ENCODE results near the gene ALDH1A3. TPM values are rescaled to one million over a fixed set of nuclear protein-coding genes. Genes with fewer than 3 reads are reported as not detected.

Gene ALDH1A3
- total RNA-seq, 4 donors from 2014 or later, result 6.7 to 39.4 (median 17.9) TPM

DNA sequence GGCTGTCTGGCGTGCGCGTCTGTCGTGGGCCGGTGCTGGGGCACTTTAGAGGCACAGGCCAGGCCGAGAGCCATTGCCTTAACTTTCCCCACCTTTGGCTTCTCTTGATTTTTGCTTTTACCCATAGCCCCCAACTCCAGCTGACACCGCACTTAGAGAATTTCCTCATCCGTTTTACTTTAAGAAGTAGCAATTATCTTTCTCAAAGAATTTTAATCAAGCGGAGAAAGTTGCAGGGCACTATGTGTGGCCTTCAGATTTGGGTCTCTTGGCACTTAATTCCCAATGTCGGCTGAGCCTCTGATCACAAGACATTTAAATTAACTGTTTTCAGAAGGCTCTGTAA lies 1.2 kb downstream of the ALDH1A3 start:
- H3K27ac ChIP-seq, result peak overlapping the region in 3 of 4 donors; percentile 30 to 44 (median 42)
- no peaks in the 10 kb centered on the region for H3K36me3 ChIP-seq
- peaks cover 0 to 18% (median 10%) of the 10 kb centered on the region in 4 donors for H3K4me1 ChIP-seq
- peak overlapping the region in 3 of 4 donors; percentile 40 to 60 (median 50) for H3K4me3 ChIP-seq
- no peak for TF ChIP-seq EP300 (IDR thresholded peaks at IDR 0.05; ENCODE audit: low read depth)
- TF ChIP-seq, protein P1, sequence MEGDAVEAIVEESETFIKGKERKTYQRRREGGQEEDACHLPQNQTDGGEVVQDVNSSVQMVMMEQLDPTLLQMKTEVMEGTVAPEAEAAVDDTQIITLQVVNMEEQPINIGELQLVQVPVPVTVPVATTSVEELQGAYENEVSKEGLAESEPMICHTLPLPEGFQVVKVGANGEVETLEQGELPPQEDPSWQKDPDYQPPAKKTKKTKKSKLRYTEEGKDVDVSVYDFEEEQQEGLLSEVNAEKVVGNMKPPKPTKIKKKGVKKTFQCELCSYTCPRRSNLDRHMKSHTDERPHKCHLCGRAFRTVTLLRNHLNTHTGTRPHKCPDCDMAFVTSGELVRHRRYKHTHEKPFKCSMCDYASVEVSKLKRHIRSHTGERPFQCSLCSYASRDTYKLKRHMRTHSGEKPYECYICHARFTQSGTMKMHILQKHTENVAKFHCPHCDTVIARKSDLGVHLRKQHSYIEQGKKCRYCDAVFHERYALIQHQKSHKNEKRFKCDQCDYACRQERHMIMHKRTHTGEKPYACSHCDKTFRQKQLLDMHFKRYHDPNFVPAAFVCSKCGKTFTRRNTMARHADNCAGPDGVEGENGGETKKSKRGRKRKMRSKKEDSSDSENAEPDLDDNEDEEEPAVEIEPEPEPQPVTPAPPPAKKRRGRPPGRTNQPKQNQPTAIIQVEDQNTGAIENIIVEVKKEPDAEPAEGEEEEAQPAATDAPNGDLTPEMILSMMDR (IDR thresholded peaks at IDR 0.05), result no peak
- no peak for TF ChIP-seq POLR2AphosphoS5 (IDR thresholded peaks at IDR 0.05)
- WGBS, 2 donors (ENCODE audit: low coverage in 1 of 2), result 65 to 77% methylated on average over 3 to 10 of the region's 10 CpGs
- no peak for DNase-seq
- in situ Hi-C loops (cut with MboI; ENCODE audit: low pct_ligation_motif_present in 1 of 4, low pct_unique_long_range_greater_than_20kb in 1 of 4, low sequenced_read_pairs in 3 of 4) (no loop called here), intact Hi-C loops (cut with DNase I; ENCODE audit: low total_unique reads) (no loop called here)
- peaks cover 82% of the 10 kb centered on the region for H3K27me3 ChIP-seq
- no peaks in the 10 kb centered on the region for H3K9me3 ChIP-seq

DNA sequence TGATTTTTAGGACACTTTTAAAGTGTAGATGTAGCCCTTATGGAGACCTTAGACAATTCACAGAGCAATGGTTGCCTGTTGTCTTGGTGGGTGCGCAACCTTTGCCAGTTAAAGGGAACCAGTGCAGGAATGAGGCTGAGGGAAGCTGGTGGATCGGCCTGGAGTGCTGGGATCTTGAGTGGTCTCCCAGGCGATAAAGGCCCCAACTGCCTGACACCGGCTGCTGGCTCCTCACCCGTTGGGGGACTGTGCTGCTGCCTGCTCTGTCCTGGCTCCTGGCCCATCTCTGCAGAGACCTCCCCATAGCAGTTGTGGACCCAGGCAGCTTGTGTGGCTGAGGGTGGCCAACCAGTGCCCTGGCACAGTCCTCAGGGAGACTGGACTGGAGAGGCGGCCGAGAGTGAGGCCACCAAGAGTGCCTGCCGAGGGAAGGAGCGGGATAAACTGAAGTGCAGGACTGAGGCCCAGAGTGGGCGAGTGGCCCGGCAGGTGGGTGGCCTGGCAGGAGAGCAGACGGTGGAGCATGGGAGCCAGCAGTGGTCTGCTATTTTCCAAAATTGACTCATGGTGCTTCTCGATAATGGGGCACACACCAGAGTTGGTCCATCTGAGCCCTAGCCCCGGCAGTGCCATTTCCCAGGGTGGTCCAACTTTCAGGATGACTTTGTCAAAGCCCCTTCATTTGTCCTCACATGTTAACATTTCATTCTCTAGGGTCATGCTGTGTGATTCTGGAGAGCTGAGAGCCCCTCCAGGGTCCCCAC lies 2.1 kb downstream of the ALDH1A3 start:
- 90% methylated on average over 13 of the region's 14 CpGs; no CpG with 5 or more reads in 1 of the 2 donors for WGBS, 2 donors (ENCODE audit: low coverage in 1 of 2)
- in situ Hi-C loops (cut with MboI; ENCODE audit: low pct_ligation_motif_present in 1 of 4, low pct_unique_long_range_greater_than_20kb in 1 of 4, low sequenced_read_pairs in 3 of 4), result no loop called here
- DNase-seq, result no peak
- peaks cover 89% of the 10 kb centered on the region for H3K27me3 ChIP-seq
- intact Hi-C loops (cut with DNase I; ENCODE audit: low total_unique reads), result no loop called here
- H3K9me3 ChIP-seq, result no peaks in the 10 kb centered on the region
- H3K36me3 ChIP-seq, result no peaks in the 10 kb centered on the region
- H3K4me3 ChIP-seq, result no peak overlapping the region
- no peak for TF ChIP-seq POLR2AphosphoS5 (IDR thresholded peaks at IDR 0.05)
- no peak for TF ChIP-seq EP300 (IDR thresholded peaks at IDR 0.05; ENCODE audit: low read depth)
- TF ChIP-seq, protein P1 (IDR thresholded peaks at IDR 0.05), result no peak
- no peak for TF ChIP-seq POLR2A (IDR thresholded peaks at IDR 0.05)
- H3K4me1 ChIP-seq, result peaks cover 0 to 18% (median 10%) of the 10 kb centered on the region in 4 donors
- no peak overlapping the region for H3K27ac ChIP-seq

DNA sequence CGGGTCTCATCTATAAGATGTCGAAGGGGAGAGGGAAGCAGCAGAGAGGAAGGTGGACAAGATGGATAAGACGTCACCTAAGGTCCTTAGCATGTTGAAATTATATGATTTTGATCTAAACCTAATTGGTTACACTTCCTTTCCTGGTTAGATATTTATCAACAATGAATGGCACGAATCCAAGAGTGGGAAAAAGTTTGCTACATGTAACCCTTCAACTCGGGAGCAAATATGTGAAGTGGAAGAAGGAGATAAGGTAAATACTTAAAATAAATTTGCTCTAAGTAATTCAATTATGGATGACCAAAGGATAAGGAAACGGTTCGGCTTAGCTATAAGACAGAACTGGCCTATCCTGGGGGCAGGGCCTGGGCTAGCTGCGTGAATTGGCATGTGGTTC lies 5.5 kb downstream of the ALDH1A3 start:
- H3K27ac ChIP-seq, result no peak overlapping the region
- H3K4me1 ChIP-seq, result peaks cover 0 to 15% (median 8%) of the 10 kb centered on the region in 4 donors
- H3K27me3 ChIP-seq, result peaks cover 79% of the 10 kb centered on the region
- H3K9me3 ChIP-seq, result no peaks in the 10 kb centered on the region
- no peak for DNase-seq
- no peak for TF ChIP-seq POLR2AphosphoS5 (IDR thresholded peaks at IDR 0.05)
- TF ChIP-seq, protein P1 (IDR thresholded peaks at IDR 0.05), result no peak
- TF ChIP-seq POLR2A (IDR thresholded peaks at IDR 0.05), result no peak
- TF ChIP-seq EP300 (IDR thresholded peaks at IDR 0.05; ENCODE audit: low read depth), result no peak
- no peaks in the 10 kb centered on the region for H3K36me3 ChIP-seq
- in situ Hi-C loops (cut with MboI; ENCODE audit: low pct_ligation_motif_present in 1 of 4, low pct_unique_long_range_greater_than_20kb in 1 of 4, low sequenced_read_pairs in 3 of 4) (no loop called here), intact Hi-C loops (cut with DNase I; ENCODE audit: low total_unique reads) (no loop called here)
- H3K4me3 ChIP-seq, result no peak overlapping the region
- WGBS, 2 donors (ENCODE audit: low coverage in 1 of 2), result 64 to 68% methylated on average over 7 to 8 of the region's 8 CpGs

DNA sequence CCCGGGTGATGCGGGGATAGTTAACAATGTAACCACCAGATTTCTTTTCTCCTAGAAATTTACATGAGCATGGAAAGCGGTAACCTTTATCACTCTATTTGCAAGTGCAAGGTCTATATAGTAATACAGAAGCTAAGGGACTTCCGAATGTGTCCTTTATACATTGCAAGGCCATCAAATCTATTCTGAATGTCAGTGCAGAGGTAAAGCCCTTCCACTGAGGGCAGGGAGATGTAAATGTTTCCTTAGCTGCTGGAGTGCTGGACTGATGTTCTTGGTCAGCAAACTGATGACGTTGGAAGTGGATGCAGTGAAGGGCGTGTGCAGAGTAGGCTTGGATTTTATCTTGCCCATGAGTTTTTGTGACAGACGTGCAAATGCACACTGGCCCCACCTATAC lies 6.2 kb downstream of the ALDH1A3 start:
- H3K4me3 ChIP-seq, result no peak overlapping the region
- H3K27me3 ChIP-seq, result peaks cover 79% of the 10 kb centered on the region
- WGBS, 2 donors (ENCODE audit: low coverage in 1 of 2), result 85% methylated on average over 6 to 7 of the region's 7 CpGs
- no peak for DNase-seq
- in situ Hi-C loops (cut with MboI; ENCODE audit: low pct_ligation_motif_present in 1 of 4, low pct_unique_long_range_greater_than_20kb in 1 of 4, low sequenced_read_pairs in 3 of 4) (no loop called here), intact Hi-C loops (cut with DNase I; ENCODE audit: low total_unique reads) (no loop called here)
- peaks cover 0 to 11% (median 5%) of the 10 kb centered on the region in 4 donors for H3K4me1 ChIP-seq
- no peaks in the 10 kb centered on the region for H3K36me3 ChIP-seq
- TF ChIP-seq, protein P1 (IDR thresholded peaks at IDR 0.05), result no peak
- TF ChIP-seq EP300 (IDR thresholded peaks at IDR 0.05; ENCODE audit: low read depth), result no peak
- TF ChIP-seq POLR2AphosphoS5 (IDR thresholded peaks at IDR 0.05), result no peak
- TF ChIP-seq POLR2A (IDR thresholded peaks at IDR 0.05), result no peak
- H3K27ac ChIP-seq, result no peak overlapping the region
- no peaks in the 10 kb centered on the region for H3K9me3 ChIP-seq
